DMS53 treated with DMSO at 0.1 percent for 48 hours (cell line): ENCODE results near the gene EPHX1.

Experiments
- DNase-seq: peaks from one replicate; lab custom pipeline; 2025; ENCODE audit not compliant: unreplicated experiment; lab: John Stamatoyannopoulos, UW

Gene EPHX1

GRCh38 chr1:225840713-225841112 is 30.8 kb downstream of the EPHX1 start:
- no peak for DNase-seq

GRCh38 chr1:225842074-225842473 is 32.1 kb downstream of the EPHX1 start:
- DNase-seq: no peak

DNA sequence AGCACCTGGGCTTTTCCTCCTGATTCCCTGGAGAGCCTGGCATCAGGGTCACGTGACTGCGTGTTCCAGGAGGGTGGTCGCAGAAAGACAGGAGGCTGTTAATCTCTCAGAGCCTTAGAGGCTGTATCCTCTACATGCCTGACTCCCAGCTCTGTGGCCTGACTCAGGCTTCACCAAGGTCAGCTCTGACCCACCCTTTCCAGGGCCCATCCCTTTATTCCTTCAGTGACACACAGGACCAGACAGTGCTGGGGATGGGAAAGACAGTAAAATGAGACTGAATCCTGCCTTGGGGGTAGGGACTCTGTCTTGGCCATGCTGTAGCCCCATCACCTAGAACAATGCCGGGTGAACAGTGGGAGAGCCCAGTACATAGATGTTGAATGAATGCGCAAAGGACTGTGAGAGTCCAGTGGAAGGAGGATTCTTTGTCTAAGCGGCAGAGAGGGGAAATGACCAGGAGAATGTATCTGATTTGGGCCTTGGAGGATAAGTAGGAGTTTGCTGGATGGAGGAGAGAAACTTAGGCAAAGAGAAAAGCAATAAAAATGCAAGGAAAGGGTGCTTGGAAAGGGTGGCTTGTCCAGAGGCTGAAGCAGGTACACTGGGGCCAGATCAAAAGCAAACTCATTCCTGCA is 33.0 kb downstream of the EPHX1 start:
- DNase-seq: no peak

DNA sequence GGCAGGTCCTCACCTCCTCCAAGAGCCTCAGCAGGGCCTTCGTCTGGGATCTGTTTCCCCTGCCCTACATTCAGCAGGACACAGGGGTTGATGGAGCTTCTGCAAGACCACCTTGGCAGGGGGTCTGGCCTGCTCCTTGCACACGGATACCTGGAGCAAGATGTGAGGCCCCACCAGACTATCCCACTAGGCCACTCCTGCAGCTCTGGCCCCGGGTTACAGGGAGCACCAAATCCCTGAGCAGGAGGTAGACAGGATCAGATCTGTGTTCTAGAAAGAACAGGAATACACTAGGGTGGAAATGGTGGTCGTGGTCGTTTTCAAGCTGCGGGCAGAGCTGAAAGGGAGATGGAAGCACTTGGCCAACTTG is 33.5 kb downstream of the EPHX1 start:
- no peak for DNase-seq

DNA sequence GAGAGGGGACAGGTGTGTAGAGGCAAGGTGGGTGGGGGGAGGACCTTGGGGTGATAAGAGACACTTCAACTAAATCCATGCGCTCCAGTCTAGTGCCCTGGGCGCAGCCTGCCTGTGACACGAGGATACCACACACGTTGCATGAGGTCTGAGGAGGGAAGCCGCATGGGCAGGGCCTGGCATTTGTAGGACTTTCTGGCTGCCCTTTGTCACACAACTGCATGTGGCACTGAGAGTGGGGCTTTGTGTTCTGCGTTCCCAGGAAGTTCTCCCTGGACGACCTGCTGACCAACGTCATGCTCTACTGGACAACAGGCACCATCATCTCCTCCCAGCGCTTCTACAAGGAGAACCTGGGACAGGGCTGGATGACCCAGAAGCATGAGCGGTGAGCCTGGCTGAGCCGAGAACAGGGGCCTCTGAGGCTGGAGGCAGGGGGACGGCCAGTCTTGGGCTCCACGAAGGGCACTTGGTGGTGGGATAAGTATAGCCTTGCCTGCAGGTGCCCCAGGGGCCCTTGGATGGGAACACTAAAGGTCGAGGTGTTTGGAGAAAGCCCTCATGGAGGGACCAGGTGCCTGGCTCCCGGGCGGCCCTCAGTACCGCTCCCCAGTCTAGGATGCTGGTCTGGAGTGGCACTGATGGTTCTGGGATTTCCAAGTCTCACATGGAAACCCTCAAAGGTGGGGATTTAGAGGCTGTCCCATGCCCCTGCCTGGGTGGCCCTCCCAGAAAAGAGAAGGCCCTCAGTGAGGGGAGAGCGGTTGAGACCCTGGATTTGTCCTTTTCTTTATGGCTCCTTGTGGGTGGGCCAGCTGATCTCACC is 34.5 kb downstream of the EPHX1 start:
- no peak for DNase-seq

GRCh38 chr1:225845097-225845496 is 35.2 kb downstream of the EPHX1 start:
- no peak for DNase-seq

DNA sequence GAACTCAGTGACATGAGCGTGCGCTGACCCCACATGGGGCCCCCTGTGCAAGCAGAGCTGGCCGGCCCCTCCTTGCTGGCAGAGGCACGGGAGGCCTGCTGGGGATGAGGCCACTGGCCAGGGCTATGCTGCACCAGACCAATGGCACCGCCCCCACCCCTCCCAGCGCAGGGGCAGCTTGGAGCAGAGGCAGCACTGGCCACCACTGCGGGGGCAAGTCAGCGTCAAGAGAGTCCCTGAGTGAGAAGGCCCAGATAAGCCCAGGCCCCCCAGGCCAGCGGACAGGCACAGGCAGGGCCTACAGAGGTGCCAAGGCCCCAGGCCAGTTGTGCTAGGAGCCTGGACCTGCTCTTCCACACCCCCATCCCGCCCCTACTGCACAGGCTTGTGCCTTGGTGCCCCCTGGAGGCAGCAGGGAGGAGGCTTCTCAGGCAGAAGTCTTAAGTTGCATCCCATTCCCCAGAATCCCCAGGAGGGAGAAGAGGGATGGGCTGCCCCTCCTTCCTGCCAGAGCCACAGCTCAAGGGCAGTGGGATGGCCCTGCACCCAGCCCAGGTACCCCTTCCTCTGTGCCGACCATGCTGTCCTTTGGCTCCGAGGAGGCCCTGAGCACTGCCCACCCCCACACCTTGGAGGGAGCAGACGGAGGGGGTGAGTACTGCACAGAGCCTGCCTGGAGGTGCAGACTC is 35.8 kb downstream of the EPHX1 start:
- no peak for DNase-seq

DNA sequence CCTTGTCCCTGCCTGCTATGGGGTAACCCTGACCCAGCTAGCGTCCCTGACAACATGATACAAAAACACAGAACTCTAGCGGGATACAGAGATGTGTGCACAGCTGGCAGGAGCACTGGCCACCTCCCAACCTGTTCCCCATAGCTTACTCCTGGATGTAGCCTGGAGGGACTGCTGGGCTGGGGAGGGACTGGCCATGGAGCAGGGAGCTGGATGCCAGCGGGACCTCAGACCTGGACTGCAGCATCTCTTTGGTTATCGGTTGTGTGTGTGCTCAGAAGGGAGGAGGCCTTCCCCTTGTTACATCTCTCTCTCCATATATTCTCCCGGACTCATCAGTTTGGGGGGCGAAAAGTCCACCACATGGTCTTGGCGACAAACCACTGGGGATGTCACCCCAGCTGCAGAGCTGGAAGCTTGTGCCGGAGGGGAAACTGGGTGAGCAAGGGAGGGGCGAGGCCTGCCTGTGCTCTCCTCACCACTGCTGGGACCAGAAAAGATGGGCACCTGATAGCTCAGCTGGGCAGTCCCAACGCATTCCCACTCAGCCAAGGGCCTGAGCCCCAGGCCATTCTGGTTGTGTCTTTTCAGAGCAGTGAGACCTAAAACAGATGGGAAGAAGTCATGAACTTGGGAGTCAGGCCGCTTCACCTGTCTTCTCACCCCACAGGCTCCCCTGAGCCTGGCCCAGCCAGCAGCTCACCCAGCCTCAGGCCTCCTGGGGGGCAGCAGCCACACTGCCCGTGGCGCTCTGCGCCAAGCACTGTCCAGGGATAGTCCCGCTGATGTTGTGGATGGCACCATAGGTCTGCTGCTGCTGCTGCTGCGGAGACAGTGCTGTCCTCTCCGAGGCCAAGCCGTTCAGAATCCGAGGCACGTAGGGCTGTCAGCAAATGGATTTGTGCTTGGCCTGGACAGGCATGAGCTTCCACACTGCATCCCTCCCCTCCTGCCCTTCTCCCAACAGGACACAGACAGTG is 36.7 kb downstream of the EPHX1 start:
- DNase-seq: no peak

GRCh38 chr1:225847610-225848009 is 37.7 kb downstream of the EPHX1 start:
- peak; percentile 91 for DNase-seq

GRCh38 chr1:225848030-225848955 is 38.4 kb downstream of the EPHX1 start:
- peak; percentile 70 for DNase-seq

GRCh38 chr1:225849925-225850324 is 40.0 kb downstream of the EPHX1 start:
- no peak for DNase-seq

- DNase-seq: no peak
Observed at GRCh38 chr1:225850370-225850769, 40.4 kb downstream of the EPHX1 start.

DNA sequence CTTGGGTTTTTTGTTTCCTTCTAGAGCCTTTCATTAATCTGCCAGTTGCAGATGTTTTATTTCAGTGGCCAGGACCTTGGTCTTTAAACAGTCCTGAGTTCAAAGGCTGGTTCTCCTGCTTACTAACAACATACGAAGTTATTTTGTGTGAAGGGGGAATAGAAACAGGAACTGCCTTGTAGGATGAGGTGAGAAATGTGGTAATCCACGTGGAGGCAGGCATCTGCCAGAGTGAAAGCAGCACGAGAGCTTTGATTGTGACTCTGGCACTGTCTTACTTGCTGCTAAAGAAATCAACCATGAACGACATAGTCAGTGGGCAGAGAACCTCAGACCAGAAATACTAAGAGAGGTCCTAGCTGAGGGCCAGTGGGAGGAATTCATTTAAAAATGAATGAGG is 41.9 kb downstream of the EPHX1 start:
- DNase-seq: no peak

- no peak for DNase-seq
Observed at GRCh38 chr1:225852413-225853124, 42.6 kb downstream of the EPHX1 start.

DNA sequence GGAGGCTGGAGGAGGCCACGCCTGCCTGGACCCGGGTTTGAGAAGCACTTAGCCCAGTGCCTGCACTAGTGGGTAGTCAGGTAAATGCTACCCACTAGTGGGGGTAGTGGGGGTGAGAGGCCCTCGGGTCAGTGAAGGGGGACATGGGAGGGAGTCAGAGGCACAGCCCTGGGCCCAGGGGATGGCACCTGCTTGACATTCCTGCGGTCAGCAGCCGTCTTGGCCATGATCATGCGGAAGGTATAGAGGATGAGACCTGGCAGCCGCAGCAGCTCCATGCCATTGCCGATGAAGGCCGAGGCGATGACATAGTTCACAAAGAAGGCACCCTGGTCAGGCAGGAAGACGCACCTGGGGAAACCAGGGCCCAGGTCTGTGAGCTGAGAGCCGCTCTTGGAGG is 43.5 kb downstream of the EPHX1 start:
- DNase-seq: no peak

DNA sequence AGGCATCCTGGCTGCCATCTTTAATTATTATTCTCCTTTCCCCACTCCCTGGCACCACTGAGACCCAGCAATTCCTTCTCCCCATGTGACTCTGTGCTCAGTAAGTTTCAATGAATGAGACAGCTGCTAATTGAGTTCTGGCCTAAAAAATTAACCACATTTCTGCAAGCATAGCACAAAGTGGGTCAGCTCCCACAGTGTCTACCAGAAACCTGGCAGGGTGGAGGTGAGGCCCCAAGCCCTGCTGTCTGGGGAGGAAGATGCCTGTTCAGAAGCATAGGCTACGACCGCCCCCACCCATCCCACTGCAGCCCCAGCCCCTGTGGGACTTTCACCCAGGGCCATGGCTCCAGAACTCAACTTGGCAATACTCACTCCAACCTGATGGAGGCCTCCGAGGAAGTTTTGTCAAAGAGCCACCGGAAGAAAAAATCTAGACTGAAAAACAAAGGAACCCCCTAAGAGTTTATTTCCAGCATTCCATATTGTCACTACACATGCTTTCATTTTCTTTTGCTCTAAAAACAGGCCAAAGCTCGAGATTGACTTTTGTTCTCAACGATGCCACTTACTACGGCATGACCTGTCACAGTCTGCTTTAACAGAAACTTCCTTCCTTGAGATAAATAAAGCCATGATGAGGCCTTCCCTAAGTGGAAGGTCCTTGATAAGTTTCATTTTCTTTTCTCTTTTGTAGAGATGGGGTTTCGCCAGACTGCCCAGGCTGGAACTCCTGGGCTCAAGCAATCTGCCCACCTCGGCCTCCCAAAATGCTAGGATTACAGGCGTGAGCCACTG is 45.8 kb downstream of the EPHX1 start:
- DNase-seq: no peak

DNA sequence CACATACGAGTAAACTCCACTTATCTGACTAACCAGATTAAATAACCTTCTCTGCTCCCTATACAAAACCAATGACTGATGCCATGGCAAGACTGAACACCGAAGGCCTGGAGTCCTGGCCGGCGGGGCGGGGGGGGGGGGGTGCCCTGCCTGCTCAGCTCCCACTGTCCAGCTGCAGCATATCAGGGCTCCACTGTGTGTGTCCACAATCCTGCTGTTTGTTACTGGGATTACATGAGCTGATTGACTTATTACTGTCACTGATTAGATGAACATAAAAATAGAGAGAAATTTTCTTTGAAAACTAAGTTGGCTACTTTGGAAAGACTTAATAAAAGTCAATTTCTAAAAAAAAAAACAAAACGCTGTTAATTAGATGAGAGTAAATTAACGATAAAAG is 47.3 kb downstream of the EPHX1 start:
- DNase-seq: no peak

DNA sequence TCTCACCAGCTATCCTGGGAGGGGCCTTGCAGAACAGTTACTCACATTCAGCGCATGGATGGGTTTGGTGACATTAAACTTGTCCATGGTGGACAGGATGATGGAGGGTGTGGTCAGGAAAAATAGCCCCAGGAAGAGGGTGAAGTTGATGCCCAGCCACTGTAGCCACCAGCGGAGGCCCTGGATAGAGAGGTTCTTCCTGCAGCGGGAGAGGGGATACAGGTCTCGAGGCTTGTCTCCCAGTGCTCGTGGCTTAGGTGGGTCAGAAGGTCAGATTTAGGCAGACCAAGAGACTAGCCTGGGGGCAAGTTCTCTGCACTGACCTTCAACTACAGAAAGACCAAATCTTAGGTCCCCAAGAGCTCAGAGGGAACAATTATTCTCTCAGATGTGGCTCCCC is 49.2 kb downstream of the EPHX1 start:
- no peak for DNase-seq
